GM12801 (cell line): ENCODE data around the gene ALG14.

Experiments used
- TF ChIP-seq, protein P1 (sequence below): IDR thresholded peaks from one replicate; pipeline ENCODE4 v1.5.1; 2011; ENCODE audit warnings: control low read depth; ENCODE audit not compliant: insufficient read length; ENCODE audit errors: extremely low read depth

ALG14 gene

GRCh38 chr1:95071539-95071938 lies 1.2 kb downstream of the ALG14 start:
- TF ChIP-seq, protein P1, sequence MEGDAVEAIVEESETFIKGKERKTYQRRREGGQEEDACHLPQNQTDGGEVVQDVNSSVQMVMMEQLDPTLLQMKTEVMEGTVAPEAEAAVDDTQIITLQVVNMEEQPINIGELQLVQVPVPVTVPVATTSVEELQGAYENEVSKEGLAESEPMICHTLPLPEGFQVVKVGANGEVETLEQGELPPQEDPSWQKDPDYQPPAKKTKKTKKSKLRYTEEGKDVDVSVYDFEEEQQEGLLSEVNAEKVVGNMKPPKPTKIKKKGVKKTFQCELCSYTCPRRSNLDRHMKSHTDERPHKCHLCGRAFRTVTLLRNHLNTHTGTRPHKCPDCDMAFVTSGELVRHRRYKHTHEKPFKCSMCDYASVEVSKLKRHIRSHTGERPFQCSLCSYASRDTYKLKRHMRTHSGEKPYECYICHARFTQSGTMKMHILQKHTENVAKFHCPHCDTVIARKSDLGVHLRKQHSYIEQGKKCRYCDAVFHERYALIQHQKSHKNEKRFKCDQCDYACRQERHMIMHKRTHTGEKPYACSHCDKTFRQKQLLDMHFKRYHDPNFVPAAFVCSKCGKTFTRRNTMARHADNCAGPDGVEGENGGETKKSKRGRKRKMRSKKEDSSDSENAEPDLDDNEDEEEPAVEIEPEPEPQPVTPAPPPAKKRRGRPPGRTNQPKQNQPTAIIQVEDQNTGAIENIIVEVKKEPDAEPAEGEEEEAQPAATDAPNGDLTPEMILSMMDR = no peak

- TF ChIP-seq, protein P1 = no peak
These were observed 3.0 kb downstream of the ALG14 start for GRCh38 chr1:95069710-95070093.

GRCh38 chr1:95068956-95069709 lies 3.6 kb downstream of the ALG14 start:
- TF ChIP-seq, protein P1 = no peak

GRCh38 chr1:95067568-95067967 lies 5.2 kb downstream of the ALG14 start:
- TF ChIP-seq, protein P1 = no peak

GRCh38 chr1:95067062-95067461 lies 5.7 kb downstream of the ALG14 start:
- TF ChIP-seq, protein P1 = no peak

DNA sequence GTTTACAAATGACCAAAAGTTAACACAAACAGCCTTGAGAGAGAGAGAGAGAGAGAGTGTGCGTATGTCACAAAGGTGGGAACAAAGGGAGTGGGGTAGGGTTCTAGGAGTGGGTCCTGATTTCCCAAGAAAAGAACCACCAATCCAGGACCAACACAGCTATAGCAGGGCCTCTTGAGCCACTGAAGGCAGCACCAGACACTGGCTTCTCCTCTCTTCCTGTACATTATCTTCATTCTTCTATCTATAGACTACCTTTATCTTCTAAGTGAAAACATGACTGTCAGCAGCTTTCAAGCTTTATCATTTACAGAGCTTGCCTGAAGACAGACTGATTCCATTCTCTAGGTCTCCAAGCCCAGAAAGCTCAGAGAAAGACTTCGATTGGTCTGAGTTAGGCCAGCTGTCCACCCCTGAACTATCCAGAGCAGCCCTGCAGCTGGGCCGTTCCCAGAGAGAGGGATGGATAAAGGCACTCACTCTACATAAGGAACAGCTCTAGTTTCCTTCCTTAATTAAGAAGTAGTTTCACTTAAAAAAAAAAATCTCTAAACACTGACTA lies 11.2 kb downstream of the ALG14 start:
- TF ChIP-seq, protein P1 = no peak

- TF ChIP-seq, protein P1 = no peak
These were observed 13.8 kb downstream of the ALG14 start for GRCh38 chr1:95058974-95059373.
